CD8-positive, alpha-beta memory T cell (primary cell): Measurements from ENCODE around the gene TRPC6. TPM values are rescaled to one million over a fixed set of nuclear protein-coding genes. Genes with fewer than 3 reads are reported as not detected.

Source experiments
- CTCF ChIA-PET: fragments of 350-600 bp; sonication (Branson Sonifier 250); formaldehyde crosslinking; loops from one replicate; lab custom pipeline; 2021; ENCODE audit warnings: antibody characterized with exemption; lab: Charles Lee
- POLR2A ChIA-PET: fragments of 350-600 bp; sonication (Branson Sonifier 250); formaldehyde crosslinking; loops from one replicate; lab custom pipeline; 2021; ENCODE audit warnings: antibody characterized with exemption; lab: Charles Lee
- DNase-seq, 5 donors: peaks; one replicate each; pipeline versions ENCODE4 v3.0.0 to v3.0.0-alpha.2; 2020 to 2022; ENCODE audit warnings: mixed read lengths in 1 of 5
- H3K27ac ChIP-seq: one replicate; pipeline ENCODE4 v1.7.0; 2013; ENCODE audit warnings: low read depth, mild to moderate bottlenecking, low read length, moderate library complexity
- H3K27me3 ChIP-seq: 2 replicates; pipeline ENCODE4 v1.7.0; 2013; ENCODE audit warnings: low read length, mild to moderate bottlenecking; ENCODE audit not compliant: insufficient read depth, poor library complexity, severe bottlenecking
- H3K36me3 ChIP-seq: 2 replicates; pipeline ENCODE4 v1.7.0; 2013; ENCODE audit warnings: mild to moderate bottlenecking, low read length, moderate library complexity; ENCODE audit not compliant: insufficient read depth
- H3K4me1 ChIP-seq: 2 replicates; pipeline ENCODE4 v1.7.0; 2013; ENCODE audit warnings: mild to moderate bottlenecking, low read length, moderate library complexity; ENCODE audit not compliant: insufficient read depth
- H3K4me3 ChIP-seq: 2 replicates; pipeline ENCODE4 v1.7.0; 2013; ENCODE audit warnings: mild to moderate bottlenecking, low read length
- H3K9me3 ChIP-seq: 2 replicates; pipeline ENCODE4 v1.7.0; 2013; ENCODE audit warnings: mild to moderate bottlenecking, low read length
- H3K27ac Mint-ChIP-seq, 8 donors: one replicate each; pipeline ENCODE4 v1.8.0; 2020 to 2021; ENCODE audit warnings: mixed read lengths in 8 of 8, mild to moderate bottlenecking in 6 of 8, inconsistent platforms in 3 of 8, moderate library complexity in 3 of 8
- H3K27me3 Mint-ChIP-seq, 2 donors: one replicate each; pipeline ENCODE4 v1.8.0; 2020 to 2021; ENCODE audit warnings: mixed read lengths in 2 of 2, mild to moderate bottlenecking in 1 of 2, moderate library complexity in 1 of 2
- H3K36me3 Mint-ChIP-seq, 3 donors: one replicate each; pipeline ENCODE4 v1.8.0; 2020 to 2021; ENCODE audit warnings: mixed read lengths in 3 of 3, inconsistent platforms in 1 of 3, mild to moderate bottlenecking in 1 of 3
- H3K4me1 Mint-ChIP-seq, 3 donors: one replicate each; pipeline ENCODE4 v1.8.0; 2020 to 2021; ENCODE audit warnings: mixed read lengths in 3 of 3, inconsistent platforms in 1 of 3, mild to moderate bottlenecking in 1 of 3
- H3K4me3 Mint-ChIP-seq, 7 donors: one replicate each; pipeline ENCODE4 v1.8.0; 2020 to 2021; ENCODE audit warnings: mixed read lengths in 7 of 7, mild to moderate bottlenecking in 6 of 7, moderate library complexity in 4 of 7, inconsistent platforms in 2 of 7
- H3K9me3 Mint-ChIP-seq, 5 donors: one replicate each; pipeline ENCODE4 v1.8.0; 2020 to 2022; ENCODE audit warnings: mixed read lengths in 5 of 5, mild to moderate bottlenecking in 3 of 5, moderate library complexity in 2 of 5, inconsistent platforms in 1 of 5
- polyA plus RNA-seq: library from polyadenylated mRNA; unstranded; fragments of 300-500 nt; fragmentation: Illumina TruSeq; gene quantifications from one replicate; pipeline ENCODE4 v1.2.3, GENCODE V29; 2021
- total RNA-seq, 2 experiments: library from RNA; stranded (reverse); gene quantifications; one replicate each; pipeline ENCODE4 v1.2.3, GENCODE V29; 2021

TRPC6 gene
- total and polyA plus RNA-seq, 3 experiments from 2014 or later, result not detected

DNA sequence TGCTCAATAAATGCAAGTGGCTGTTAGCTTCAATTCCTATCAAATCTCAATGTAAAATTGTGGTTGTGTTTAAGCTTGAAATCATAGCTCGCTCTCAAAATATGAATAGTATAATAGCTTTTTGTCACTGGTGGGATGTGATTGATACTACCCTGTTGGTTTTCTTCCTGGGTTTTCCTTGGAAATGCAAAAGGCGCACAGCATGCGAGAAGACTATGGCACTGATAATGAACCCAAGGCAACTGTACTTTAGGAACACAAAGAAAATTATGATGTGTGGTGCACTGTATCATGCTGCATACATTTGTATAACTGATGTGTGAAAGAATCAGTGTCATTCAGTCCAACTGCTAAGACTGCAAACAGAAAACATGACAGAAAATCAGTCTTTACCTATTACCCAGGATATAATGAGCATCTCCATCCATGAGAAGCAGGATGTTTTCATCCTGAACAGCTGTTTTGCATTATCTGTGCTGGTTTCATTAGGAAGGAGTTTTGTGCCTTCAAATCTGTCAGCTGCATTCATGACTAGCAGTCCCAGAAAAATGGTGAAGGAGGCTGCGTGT, 101.2 kb downstream of the TRPC6 start:
- no peak overlapping the region for H3K27ac Mint-ChIP-seq
- H3K9me3 Mint-ChIP-seq, result peaks cover 2 to 7% (median 3%) of the 10 kb centered on the region in 5 donors
- Histone ChIP-seq H3K4me3 (no peak overlapping the region), H3K27ac (no peak overlapping the region), H3K27me3 (no peaks in the 10 kb centered on the region), H3K36me3 (no peaks in the 10 kb centered on the region), H3K4me1 (no peaks in the 10 kb centered on the region), H3K9me3 (no peaks in the 10 kb centered on the region)
- ChIA-PET CTCF (no interaction called here), POLR2A (no interaction called here)
- no peaks in the 10 kb centered on the region for H3K27me3 Mint-ChIP-seq
- no peak overlapping the region for H3K4me3 Mint-ChIP-seq
- DNase-seq, result no peak
- H3K4me1 Mint-ChIP-seq, result no peaks in the 10 kb centered on the region
- H3K36me3 Mint-ChIP-seq, result no peaks in the 10 kb centered on the region

DNA sequence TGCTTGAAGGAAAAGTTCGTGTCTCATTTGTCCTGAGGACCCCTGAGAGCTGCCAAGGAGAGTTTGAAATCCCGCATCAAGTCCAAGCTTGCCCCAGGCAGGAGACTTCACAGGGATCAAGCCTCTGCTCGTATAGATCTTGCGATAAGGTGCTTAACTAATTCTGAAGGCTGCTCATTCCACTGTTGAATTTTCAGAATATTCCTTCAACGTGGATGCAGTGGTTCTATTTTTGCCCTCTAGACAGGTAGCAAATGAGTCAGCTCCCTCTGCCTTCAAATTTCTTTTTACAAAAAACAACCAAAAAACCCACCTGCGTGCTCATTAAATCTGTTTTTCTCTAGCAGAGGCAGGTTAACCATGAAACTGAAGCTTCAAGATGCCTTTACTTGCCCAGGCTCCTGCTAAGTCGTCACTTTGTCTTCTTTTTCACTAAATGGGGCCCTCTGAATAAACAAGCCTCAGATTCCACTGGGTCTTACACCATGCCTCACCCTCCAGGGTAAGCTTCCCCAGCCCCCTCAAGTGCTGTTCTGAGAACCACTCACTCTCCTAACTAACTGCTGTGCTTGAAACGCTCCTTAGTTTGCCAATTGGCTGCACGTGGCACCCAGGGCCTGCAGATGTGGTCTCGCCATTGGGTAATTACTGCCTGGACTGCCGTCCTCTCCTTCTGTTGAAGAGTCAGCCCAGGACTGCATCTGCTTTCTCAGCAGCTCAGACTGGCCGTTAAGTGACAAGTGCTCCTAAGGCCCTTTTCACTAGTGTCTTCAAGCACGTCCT, 105.0 kb downstream of the TRPC6 start:
- Mint-ChIP-seq H3K27ac (no peak overlapping the region), H3K9me3 (peaks cover 0 to 7% (median 3%) of the 10 kb centered on the region in 5 donors), H3K27me3 (no peaks in the 10 kb centered on the region), H3K36me3 (no peaks in the 10 kb centered on the region), H3K4me1 (no peaks in the 10 kb centered on the region), H3K4me3 (no peak overlapping the region)
- H3K27ac ChIP-seq, result no peak overlapping the region
- H3K36me3 ChIP-seq, result no peaks in the 10 kb centered on the region
- no peak overlapping the region for H3K4me3 ChIP-seq
- ChIA-PET CTCF (interaction anchor here (0.7 kb wide), 1 partner anchor 11 kb away, joined by 3 read pairs; no protein-coding TSS in a partner anchor), POLR2A (no interaction called here)
- no peaks in the 10 kb centered on the region for H3K9me3 ChIP-seq
- H3K4me1 ChIP-seq, result no peaks in the 10 kb centered on the region
- no peaks in the 10 kb centered on the region for H3K27me3 ChIP-seq
- no peak for DNase-seq

DNA sequence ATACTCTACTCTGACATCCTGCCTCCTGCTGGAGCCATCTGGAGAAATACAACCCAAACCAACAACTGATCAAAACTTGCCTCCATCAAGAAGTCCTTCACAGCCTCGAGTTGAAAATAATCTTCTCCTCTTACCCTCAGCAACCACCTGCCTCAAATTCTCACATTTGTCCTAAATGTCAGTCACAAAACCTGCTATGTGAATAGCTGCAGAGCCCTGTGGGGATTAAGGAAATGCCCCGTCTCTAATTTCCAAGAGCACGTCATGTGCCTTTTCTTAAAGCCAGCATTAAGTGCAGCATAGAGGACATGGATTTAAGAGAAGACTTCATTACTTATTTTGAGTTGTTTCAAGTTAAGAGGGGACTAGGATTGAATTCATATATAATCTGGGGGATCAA, 105.9 kb downstream of the TRPC6 start:
- no peaks in the 10 kb centered on the region for H3K27me3 Mint-ChIP-seq
- no peaks in the 10 kb centered on the region for H3K27me3 ChIP-seq
- CTCF ChIA-PET, result no interaction called here
- peaks cover 0 to 7% (median 3%) of the 10 kb centered on the region in 5 donors for H3K9me3 Mint-ChIP-seq
- no peak for DNase-seq
- H3K9me3 ChIP-seq, result no peaks in the 10 kb centered on the region
- no peaks in the 10 kb centered on the region for H3K36me3 Mint-ChIP-seq
- no peak overlapping the region for H3K27ac Mint-ChIP-seq
- no peak overlapping the region for H3K4me3 ChIP-seq
- H3K36me3 ChIP-seq, result no peaks in the 10 kb centered on the region
- POLR2A ChIA-PET, result no interaction called here
- H3K27ac ChIP-seq, result no peak overlapping the region
- H3K4me1 Mint-ChIP-seq, result no peaks in the 10 kb centered on the region
- no peaks in the 10 kb centered on the region for H3K4me1 ChIP-seq
- H3K4me3 Mint-ChIP-seq, result no peak overlapping the region

DNA sequence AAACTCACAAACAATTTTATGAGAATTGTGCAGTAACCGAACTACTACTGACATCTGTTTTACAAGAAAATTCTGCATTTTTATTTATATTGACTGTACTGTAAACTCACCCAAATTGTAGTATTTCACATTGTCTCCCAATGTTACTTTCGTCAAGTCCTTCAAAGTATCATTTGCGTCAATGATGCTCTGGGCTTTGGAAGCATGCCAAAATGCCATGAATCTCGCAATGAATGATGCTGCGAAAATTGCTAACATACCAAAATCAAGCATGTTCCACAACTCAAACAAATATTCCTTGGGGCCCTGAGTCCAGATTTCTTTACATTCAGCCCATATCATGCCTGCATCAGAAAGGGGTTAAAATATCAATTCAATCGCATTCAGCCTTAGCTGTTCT, 107.6 kb downstream of the TRPC6 start:
- POLR2A ChIA-PET, result no interaction called here
- Histone ChIP-seq H3K27ac (no peak overlapping the region), H3K9me3 (no peaks in the 10 kb centered on the region), H3K36me3 (no peaks in the 10 kb centered on the region), H3K4me1 (no peaks in the 10 kb centered on the region), H3K27me3 (no peaks in the 10 kb centered on the region), H3K4me3 (no peak overlapping the region)
- H3K27ac Mint-ChIP-seq, result no peak overlapping the region
- peaks cover 0 to 4% (median 0%) of the 10 kb centered on the region in 5 donors for H3K9me3 Mint-ChIP-seq
- H3K4me3 Mint-ChIP-seq, result no peak overlapping the region
- no peak for DNase-seq
- CTCF ChIA-PET, result no interaction called here
- H3K36me3 Mint-ChIP-seq, result no peaks in the 10 kb centered on the region
- H3K27me3 Mint-ChIP-seq, result no peaks in the 10 kb centered on the region
- no peaks in the 10 kb centered on the region for H3K4me1 Mint-ChIP-seq

DNA sequence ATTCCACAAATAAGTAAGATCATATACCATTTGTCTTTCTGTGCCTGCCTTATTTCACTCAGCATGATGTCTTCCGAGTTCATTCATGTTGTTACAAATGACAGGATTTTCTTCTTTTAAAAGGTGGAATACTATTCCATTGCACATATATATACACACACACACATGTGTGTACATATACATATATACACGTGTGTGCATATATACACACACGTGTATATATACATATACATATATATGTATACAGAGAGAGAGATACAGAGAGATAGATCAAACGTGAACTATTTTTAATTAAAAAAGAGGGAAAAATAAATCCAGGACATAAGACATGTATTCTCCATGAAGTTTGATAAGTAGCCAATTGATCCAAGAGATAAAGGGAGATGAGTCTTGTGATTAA, 108.1 kb downstream of the TRPC6 start:
- Mint-ChIP-seq H3K4me3 (no peak overlapping the region), H3K4me1 (no peaks in the 10 kb centered on the region), H3K36me3 (no peaks in the 10 kb centered on the region), H3K9me3 (peaks cover 0 to 4% (median 0%) of the 10 kb centered on the region in 5 donors), H3K27ac (no peak overlapping the region), H3K27me3 (no peaks in the 10 kb centered on the region)
- no peak overlapping the region for H3K27ac ChIP-seq
- DNase-seq, result no peak
- no peaks in the 10 kb centered on the region for H3K36me3 ChIP-seq
- H3K27me3 ChIP-seq, result no peaks in the 10 kb centered on the region
- POLR2A ChIA-PET, result no interaction called here
- H3K4me1 ChIP-seq, result no peaks in the 10 kb centered on the region
- CTCF ChIA-PET, result no interaction called here
- no peaks in the 10 kb centered on the region for H3K9me3 ChIP-seq
- no peak overlapping the region for H3K4me3 ChIP-seq

DNA sequence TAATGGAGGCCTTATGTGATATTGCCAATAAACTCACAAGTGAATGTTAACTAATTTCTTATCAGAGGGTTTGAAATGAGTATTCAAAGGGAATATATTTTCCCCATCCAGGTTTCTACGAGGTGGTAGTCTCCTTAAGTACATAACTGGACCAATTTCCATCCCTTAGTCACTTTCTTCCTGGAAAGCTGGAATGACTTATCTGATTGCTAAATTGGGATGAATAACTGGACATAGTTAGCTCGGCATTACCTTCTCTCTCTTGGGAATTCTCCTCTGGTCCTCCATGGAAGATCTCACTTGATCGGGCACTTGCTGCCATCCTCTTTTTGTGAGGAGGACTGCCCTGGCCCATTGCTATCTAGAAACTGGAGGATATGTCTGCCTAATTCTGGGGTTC, 109.1 kb downstream of the TRPC6 start:
- H3K4me3 Mint-ChIP-seq, result no peak overlapping the region
- Histone ChIP-seq H3K4me1 (no peaks in the 10 kb centered on the region), H3K27me3 (no peaks in the 10 kb centered on the region), H3K4me3 (no peak overlapping the region), H3K9me3 (no peaks in the 10 kb centered on the region), H3K27ac (no peak overlapping the region), H3K36me3 (no peaks in the 10 kb centered on the region)
- ChIA-PET CTCF (no interaction called here), POLR2A (no interaction called here)
- H3K27ac Mint-ChIP-seq, result no peak overlapping the region
- H3K36me3 Mint-ChIP-seq, result no peaks in the 10 kb centered on the region
- no peak for DNase-seq
- H3K27me3 Mint-ChIP-seq, result no peaks in the 10 kb centered on the region
- H3K4me1 Mint-ChIP-seq, result no peaks in the 10 kb centered on the region
- H3K9me3 Mint-ChIP-seq, result peaks cover 0 to 5% (median 2%) of the 10 kb centered on the region in 5 donors

DNA sequence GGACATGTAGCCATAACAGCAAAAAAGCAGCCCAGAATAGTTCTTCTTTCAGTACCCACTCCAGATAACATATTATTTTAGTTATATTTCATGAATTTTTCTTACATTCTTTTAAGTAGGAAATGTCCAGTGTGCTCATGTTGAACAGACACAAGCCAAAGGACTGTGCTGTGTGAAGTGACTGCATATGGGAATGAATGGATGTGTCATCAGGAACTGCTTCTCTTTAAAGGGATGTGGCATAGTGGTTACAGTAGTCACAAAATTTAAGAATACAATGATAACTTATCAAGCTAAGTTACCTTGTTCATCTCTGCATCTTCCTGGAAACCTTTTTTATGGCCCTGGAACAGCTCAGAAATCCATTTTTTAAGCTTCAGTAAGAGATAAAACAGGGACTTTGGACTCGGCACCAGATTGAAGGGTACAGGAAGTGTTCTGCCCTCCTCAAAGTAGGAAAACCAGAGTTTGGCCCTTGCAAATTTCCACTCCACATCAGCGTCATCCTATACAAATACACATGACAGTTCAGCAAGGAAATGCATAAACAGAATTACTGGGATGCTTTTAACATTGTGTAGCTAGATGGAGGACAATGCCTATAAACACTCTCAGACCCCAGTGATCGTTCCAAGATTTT, 112.8 kb downstream of the TRPC6 start:
- Mint-ChIP-seq H3K4me1 (no peaks in the 10 kb centered on the region), H3K36me3 (no peaks in the 10 kb centered on the region), H3K27me3 (no peaks in the 10 kb centered on the region), H3K27ac (no peak overlapping the region), H3K4me3 (no peak overlapping the region), H3K9me3 (peaks cover 0 to 9% (median 4%) of the 10 kb centered on the region in 5 donors)
- DNase-seq, result no peak
- no peak overlapping the region for H3K27ac ChIP-seq
- H3K4me3 ChIP-seq, result no peak overlapping the region
- no peaks in the 10 kb centered on the region for H3K36me3 ChIP-seq
- no peaks in the 10 kb centered on the region for H3K4me1 ChIP-seq
- CTCF ChIA-PET, result no interaction called here
- no peaks in the 10 kb centered on the region for H3K9me3 ChIP-seq
- POLR2A ChIA-PET, result no interaction called here
- H3K27me3 ChIP-seq, result no peaks in the 10 kb centered on the region

DNA sequence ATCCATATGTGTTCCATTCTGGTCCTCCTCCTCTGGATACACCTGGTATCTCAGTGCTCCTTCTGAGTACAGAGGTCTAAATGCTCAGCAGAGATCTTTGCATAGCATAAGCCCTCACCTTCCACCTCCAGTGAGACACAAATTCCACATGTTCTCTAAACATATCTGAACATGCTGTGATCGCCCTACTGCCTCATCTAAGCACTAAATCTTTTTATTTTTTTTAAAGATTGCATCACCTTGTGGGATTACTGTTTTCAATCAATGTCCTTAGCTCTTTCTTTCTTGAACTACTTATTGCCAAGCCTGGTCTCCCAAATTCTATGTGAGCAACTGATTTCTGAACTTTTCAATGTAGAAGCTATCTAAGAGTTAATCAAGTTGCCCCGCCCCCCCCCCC, 113.4 kb downstream of the TRPC6 start:
- DNase-seq, result no peak
- H3K36me3 ChIP-seq, result no peaks in the 10 kb centered on the region
- CTCF ChIA-PET, result no interaction called here
- H3K4me1 ChIP-seq, result no peaks in the 10 kb centered on the region
- Mint-ChIP-seq H3K36me3 (no peaks in the 10 kb centered on the region), H3K9me3 (peaks cover 0 to 11% (median 4%) of the 10 kb centered on the region in 5 donors), H3K27me3 (no peaks in the 10 kb centered on the region), H3K4me3 (no peak overlapping the region), H3K27ac (no peak overlapping the region), H3K4me1 (no peaks in the 10 kb centered on the region)
- H3K27me3 ChIP-seq, result no peaks in the 10 kb centered on the region
- H3K9me3 ChIP-seq, result no peaks in the 10 kb centered on the region
- POLR2A ChIA-PET, result no interaction called here
- H3K4me3 ChIP-seq, result no peak overlapping the region
- no peak overlapping the region for H3K27ac ChIP-seq
